ENCODE measurements around the gene ANTKMT. TPM values are rescaled to one million over a fixed set of nuclear protein-coding genes. Genes with fewer than 3 reads are reported as not detected.

Gene ANTKMT
- total and polyA plus RNA-seq, 10 donors, result 28.6 to 77.2 (median 38.7) TPM

DNA sequence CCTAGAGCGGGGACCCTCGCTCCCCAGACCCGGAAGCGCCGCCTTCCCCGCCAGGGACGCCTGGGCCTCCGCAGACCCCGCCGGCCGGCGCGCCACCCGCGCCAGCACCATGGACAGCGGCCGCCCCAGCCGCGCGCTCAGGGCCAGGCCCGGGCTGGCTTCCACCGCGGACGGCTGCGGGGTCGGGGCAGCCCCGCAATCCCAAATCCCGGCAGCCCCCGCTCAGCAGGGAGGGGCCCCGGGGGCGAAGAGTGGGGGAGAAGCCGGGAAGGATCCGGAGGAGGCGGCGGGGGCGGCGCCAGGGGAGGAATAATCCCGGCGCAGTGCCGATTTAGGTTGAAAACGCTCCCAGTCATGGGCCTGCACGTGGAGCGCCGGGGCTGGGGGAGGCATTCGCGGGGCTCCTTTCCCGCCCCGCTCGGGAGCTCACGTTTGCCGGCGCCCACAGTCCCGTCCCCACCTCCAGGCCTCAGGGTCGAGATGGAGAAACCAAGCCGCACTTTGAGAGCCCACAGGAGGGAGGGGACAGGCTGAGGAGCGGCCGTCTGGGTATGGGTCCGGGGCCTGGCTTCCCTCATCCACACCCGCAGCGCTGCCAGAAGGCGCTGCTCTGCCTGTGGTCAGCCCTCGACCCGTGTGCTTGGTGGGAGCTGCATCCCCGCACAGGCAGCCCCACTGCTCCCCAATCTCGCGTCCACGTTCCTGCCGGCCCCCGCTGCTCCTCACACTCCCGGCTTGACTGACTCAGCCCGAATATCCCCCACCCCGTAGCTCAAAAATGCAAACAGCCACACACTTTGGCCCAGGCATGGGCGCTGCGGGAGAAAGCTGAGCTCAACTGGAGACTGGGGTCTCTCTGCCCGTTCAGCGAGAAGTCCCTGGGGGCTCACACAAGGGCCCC, 20.0 kb upstream of the ANTKMT start:
- TF ChIP-seq, protein P1, sequence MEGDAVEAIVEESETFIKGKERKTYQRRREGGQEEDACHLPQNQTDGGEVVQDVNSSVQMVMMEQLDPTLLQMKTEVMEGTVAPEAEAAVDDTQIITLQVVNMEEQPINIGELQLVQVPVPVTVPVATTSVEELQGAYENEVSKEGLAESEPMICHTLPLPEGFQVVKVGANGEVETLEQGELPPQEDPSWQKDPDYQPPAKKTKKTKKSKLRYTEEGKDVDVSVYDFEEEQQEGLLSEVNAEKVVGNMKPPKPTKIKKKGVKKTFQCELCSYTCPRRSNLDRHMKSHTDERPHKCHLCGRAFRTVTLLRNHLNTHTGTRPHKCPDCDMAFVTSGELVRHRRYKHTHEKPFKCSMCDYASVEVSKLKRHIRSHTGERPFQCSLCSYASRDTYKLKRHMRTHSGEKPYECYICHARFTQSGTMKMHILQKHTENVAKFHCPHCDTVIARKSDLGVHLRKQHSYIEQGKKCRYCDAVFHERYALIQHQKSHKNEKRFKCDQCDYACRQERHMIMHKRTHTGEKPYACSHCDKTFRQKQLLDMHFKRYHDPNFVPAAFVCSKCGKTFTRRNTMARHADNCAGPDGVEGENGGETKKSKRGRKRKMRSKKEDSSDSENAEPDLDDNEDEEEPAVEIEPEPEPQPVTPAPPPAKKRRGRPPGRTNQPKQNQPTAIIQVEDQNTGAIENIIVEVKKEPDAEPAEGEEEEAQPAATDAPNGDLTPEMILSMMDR (IDR thresholded peaks at IDR 0.05 in 8 of 11, conservative IDR thresholded peaks at IDR 0.05 in 3 of 11), result no peak
- TF ChIP-seq POLR2A (IDR thresholded peaks at IDR 0.05) (no peak), POLR2AphosphoS5 (IDR thresholded peaks at IDR 0.05) (no peak)
- no peak overlapping the region for H3K27ac ChIP-seq
- no peaks in the 10 kb centered on the region for H3K9me3 ChIP-seq
- intact Hi-C loops (cut with DNase I; ENCODE audit: low total_unique reads), result no loop called here
- no peaks in the 10 kb centered on the region for H3K36me3 ChIP-seq
- DNase-seq, result no peak
- peak overlapping the region in 1 of 8 donors; percentile 18 for H3K4me3 ChIP-seq
- peaks cover 6 to 100% (median 77%) of the 10 kb centered on the region in 7 donors for H3K27me3 ChIP-seq (replicated peaks in 1 of 7)
- H3K4me1 ChIP-seq, result peaks cover 1 to 41% (median 23%) of the 10 kb centered on the region in 6 donors
- 7 to 14% (median 7%) methylated on average over 37 to 76 of the region's 76 CpGs for WGBS, 5 donors

DNA sequence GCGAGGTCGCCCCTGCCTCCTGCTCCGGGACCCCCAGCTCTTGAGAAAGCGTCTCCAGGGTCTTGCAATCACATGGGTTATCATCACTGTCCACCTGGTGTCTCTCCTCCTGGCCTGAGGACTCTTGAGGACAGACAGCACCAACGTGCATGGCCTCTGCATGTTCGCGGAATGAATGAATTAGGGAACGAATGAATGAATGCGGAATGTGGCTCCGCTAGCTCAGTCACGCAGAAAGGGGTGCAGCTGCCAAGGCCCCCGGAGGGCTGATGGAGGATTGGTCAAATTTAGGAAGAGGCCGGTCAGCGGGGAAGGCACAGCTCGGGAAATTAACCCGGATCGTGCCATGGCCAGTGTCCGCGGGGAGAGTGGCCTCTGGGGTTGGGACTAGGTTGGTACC, 18.6 kb upstream of the ANTKMT start:
- 85 to 88% (median 86%) methylated on average over 19 of the region's 19 CpGs for WGBS, 5 donors

DNA sequence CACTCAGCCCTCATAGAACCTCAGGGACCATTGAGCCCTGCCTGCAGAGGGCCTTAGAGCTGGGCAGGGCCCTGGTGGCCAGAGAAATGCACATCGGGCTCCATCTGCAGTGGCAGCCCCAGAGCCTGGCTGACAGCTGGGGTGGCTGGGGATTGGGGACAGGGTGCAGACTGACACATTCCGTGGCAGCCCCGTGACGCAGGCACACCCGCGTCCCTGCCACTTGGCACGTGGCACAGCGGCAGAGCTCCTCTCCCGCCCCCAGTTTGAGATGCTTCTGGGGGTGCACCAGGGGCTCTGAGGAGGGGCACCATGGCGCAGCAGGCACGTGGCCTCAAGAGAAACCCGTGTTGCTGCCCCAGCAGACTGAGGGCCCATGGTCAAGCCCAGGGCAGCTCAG, 17.5 kb upstream of the ANTKMT start:
- intact Hi-C loops (cut with DNase I; ENCODE audit: low total_unique reads), result no loop called here
- TF ChIP-seq POLR2AphosphoS5 (IDR thresholded peaks at IDR 0.05) (no peak), POLR2A (IDR thresholded peaks at IDR 0.05) (no peak)
- TF ChIP-seq, protein P1 (IDR thresholded peaks at IDR 0.05 in 8 of 11, conservative IDR thresholded peaks at IDR 0.05 in 3 of 11), result no peak

More for the DNA sequence above, 18.6 kb upstream of the ANTKMT start:
- peaks cover 6 to 100% (median 82%) of the 10 kb centered on the region in 7 donors for H3K27me3 ChIP-seq (replicated peaks in 1 of 7)
- H3K9me3 ChIP-seq, result no peaks in the 10 kb centered on the region
- no peak for DNase-seq
- no peak overlapping the region for H3K4me3 ChIP-seq
- TF ChIP-seq POLR2AphosphoS5 (IDR thresholded peaks at IDR 0.05), result no peak
- no peak for TF ChIP-seq POLR2A (IDR thresholded peaks at IDR 0.05)
- TF ChIP-seq, protein P1 (IDR thresholded peaks at IDR 0.05 in 8 of 11, conservative IDR thresholded peaks at IDR 0.05 in 3 of 11), result no peak
- no peaks in the 10 kb centered on the region for H3K36me3 ChIP-seq
- H3K27ac ChIP-seq, result no peak overlapping the region
- peaks cover 0 to 46% (median 22%) of the 10 kb centered on the region in 6 donors for H3K4me1 ChIP-seq
- intact Hi-C loops (cut with DNase I; ENCODE audit: low total_unique reads), result no loop called here

DNA sequence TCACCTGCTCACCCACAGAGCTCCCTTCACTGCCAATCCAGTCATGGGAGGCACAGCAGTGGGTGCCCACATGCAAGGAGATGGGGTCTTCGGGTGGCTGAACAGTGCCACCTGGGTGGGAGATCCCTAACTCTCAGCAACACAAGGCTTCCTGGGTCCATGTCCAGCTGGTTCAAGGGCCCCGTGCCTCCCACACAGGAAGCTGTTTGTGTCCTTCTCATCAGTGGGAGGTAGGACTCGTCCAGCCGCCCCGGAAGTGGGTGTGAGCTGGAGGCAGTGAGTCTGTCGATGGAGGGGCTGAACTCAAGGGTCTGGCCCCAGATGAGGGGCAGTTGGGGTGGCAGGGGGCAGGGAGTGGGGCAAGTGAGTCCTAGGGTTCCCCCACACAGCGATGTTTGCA, 16.9 kb upstream of the ANTKMT start:
- peaks cover 6 to 100% (median 96%) of the 10 kb centered on the region in 7 donors for H3K27me3 ChIP-seq (replicated peaks in 1 of 7)
- H3K27ac ChIP-seq, result no peak overlapping the region
- no peaks in the 10 kb centered on the region for H3K9me3 ChIP-seq
- H3K4me3 ChIP-seq, result no peak overlapping the region
- DNase-seq, result no peak
- WGBS, 5 donors, result 54 to 80% (median 68%) methylated on average over 1 to 7 of the region's 7 CpGs
- TF ChIP-seq, protein P1 (IDR thresholded peaks at IDR 0.05 in 8 of 11, conservative IDR thresholded peaks at IDR 0.05 in 3 of 11), result no peak
- TF ChIP-seq POLR2A (IDR thresholded peaks at IDR 0.05) (no peak), POLR2AphosphoS5 (IDR thresholded peaks at IDR 0.05) (no peak)
- peaks cover 0 to 46% (median 22%) of the 10 kb centered on the region in 6 donors for H3K4me1 ChIP-seq
- intact Hi-C loops (cut with DNase I; ENCODE audit: low total_unique reads), result no loop called here
- H3K36me3 ChIP-seq, result no peaks in the 10 kb centered on the region

More for the DNA sequence above, 17.5 kb upstream of the ANTKMT start:
- Histone ChIP-seq H3K27me3 (replicated peaks in 1 of 7) (peaks cover 6 to 99% (median 91%) of the 10 kb centered on the region in 7 donors), H3K4me1 (peaks cover 0 to 46% (median 22%) of the 10 kb centered on the region in 6 donors), H3K36me3 (no peaks in the 10 kb centered on the region), H3K9me3 (no peaks in the 10 kb centered on the region), H3K27ac (no peak overlapping the region), H3K4me3 (no peak overlapping the region)
- WGBS, 5 donors, result 67 to 82% (median 81%) methylated on average over 1 to 12 of the region's 12 CpGs
- DNase-seq, result no peak
